ENCODE results near the gene CTSG.

CTSG gene

GRCh38 chr14:24578558-24578957 lies 2.5 kb upstream of the CTSG start:
- no peak for DNase-seq (ENCODE audit: low spot score)
- in situ Hi-C loops (cut with MboI; ENCODE audit: low sequenced_read_pairs, unreplicated experiment) = no loop called here

DNA sequence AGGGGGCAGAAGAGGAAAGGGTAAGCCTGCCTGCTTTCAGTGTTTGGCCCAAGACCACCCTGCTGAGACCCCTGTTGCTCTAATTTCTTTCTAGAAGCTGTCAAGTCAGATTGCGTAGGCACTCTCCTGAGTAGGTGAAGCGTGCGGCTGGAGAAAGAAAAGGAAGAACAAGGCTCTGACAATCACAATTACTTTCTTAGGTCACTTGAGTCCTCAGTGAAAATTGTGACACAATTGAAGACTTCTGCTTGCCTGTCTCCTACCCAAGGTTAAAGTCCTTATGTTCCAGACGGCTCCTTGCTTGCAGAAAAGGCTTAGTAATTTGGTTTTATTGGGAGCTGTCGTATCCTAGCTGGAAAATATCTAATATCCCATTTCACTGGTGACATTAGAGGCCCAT lies 721 bp upstream of the CTSG start:
- DNase-seq (ENCODE audit: low spot score) = no peak
- TF ChIP-seq, protein P1, sequence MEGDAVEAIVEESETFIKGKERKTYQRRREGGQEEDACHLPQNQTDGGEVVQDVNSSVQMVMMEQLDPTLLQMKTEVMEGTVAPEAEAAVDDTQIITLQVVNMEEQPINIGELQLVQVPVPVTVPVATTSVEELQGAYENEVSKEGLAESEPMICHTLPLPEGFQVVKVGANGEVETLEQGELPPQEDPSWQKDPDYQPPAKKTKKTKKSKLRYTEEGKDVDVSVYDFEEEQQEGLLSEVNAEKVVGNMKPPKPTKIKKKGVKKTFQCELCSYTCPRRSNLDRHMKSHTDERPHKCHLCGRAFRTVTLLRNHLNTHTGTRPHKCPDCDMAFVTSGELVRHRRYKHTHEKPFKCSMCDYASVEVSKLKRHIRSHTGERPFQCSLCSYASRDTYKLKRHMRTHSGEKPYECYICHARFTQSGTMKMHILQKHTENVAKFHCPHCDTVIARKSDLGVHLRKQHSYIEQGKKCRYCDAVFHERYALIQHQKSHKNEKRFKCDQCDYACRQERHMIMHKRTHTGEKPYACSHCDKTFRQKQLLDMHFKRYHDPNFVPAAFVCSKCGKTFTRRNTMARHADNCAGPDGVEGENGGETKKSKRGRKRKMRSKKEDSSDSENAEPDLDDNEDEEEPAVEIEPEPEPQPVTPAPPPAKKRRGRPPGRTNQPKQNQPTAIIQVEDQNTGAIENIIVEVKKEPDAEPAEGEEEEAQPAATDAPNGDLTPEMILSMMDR (IDR thresholded peaks at IDR 0.05; ENCODE audit: borderline replicate concordance, control extremely low read depth, extremely low read depth, insufficient read depth, missing control alignments) = no peak
- in situ Hi-C loops (cut with MboI; ENCODE audit: low sequenced_read_pairs, unreplicated experiment) = no loop called here

More at GRCh38 chr14:24578558-24578957, 2.5 kb upstream of the CTSG start:
- TF ChIP-seq, protein P1 (IDR thresholded peaks at IDR 0.05; ENCODE audit: borderline replicate concordance, control extremely low read depth, extremely low read depth, insufficient read depth, missing control alignments) = no peak

DNA sequence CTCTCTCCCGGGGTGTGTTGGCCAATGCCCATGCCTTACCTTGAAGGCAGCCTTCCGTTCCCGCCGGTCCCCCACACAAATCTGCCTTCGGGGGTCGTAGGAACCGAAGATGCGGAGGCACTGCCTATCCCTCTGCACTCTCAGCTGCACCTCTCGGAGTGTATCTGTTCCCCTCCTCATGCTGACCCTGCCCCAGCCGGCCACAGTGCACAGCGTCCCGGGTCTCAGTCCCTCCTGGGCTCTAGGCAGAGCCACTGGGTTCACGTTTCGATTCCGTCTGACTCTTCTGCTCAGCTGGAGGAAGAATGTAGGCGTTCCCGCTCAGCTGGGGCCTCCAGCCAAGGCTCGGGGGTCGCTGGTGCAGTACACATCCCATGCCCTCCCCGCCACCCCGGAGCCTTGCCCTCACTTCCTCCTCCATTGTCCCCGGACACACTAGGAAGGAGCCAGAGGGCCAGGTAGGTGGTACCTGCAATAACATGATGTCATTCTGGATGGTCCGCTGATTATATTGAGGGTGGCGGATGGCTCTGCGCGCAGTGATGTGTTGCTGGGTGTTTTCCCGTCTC lies 1.8 kb downstream of the CTSG start:
- in situ Hi-C loops (cut with MboI; ENCODE audit: low sequenced_read_pairs, unreplicated experiment) = no loop called here
- TF ChIP-seq, protein P1 (IDR thresholded peaks at IDR 0.05; ENCODE audit: borderline replicate concordance, control extremely low read depth, extremely low read depth, insufficient read depth, missing control alignments) = no peak
- no peak for DNase-seq (ENCODE audit: low spot score)

GRCh38 chr14:24566318-24566717 lies 9.7 kb downstream of the CTSG start:
- in situ Hi-C loops (cut with MboI; ENCODE audit: low sequenced_read_pairs, unreplicated experiment) = no loop called here
- TF ChIP-seq, protein P1 (IDR thresholded peaks at IDR 0.05; ENCODE audit: borderline replicate concordance, control extremely low read depth, extremely low read depth, insufficient read depth, missing control alignments) = no peak
- no peak for DNase-seq (ENCODE audit: low spot score)

DNA sequence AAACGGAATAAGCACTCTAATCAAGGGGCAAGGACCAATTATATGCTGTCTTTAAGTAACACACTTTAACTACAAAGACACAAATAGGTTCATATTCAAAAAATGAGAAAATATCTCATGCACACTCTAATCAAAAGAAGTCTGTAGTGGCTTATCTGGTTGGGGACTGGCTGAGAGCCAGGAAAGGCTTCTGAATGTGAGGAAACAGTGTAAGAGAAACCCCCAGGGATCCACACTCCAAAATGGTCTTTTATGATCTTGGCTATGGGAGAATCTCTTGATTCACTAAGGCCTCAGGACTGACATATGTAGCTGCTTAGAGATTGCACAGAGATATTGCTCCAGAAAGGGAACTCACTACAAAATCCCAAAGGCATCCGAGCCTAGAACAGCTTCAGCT lies 10.3 kb downstream of the CTSG start:
- in situ Hi-C loops (cut with MboI; ENCODE audit: low sequenced_read_pairs, unreplicated experiment) = no loop called here
- no peak for DNase-seq (ENCODE audit: low spot score)
- TF ChIP-seq, protein P1 (IDR thresholded peaks at IDR 0.05; ENCODE audit: borderline replicate concordance, control extremely low read depth, extremely low read depth, insufficient read depth, missing control alignments) = no peak

DNA sequence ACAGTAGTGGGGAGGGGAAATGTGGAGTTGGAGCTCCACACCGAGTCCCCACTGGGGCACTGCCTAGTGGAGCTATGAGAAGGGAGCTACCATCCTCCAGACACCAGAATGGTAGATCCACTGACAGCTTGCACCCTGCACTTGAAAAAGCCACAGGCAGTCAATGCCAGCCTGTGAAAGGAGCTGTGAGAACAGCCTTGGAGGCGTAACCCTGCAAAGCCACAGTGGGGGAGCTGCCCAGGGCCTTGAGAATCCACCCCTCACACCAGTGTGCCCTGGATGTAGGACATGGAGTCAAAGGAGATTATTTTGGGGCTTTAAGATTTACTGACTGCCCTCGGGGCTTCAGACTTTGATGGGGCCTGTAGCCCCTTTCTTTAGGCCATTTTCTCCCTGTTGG lies 12.5 kb downstream of the CTSG start:
- TF ChIP-seq, protein P1 (IDR thresholded peaks at IDR 0.05; ENCODE audit: borderline replicate concordance, control extremely low read depth, extremely low read depth, insufficient read depth, missing control alignments) = no peak
- in situ Hi-C loops (cut with MboI; ENCODE audit: low sequenced_read_pairs, unreplicated experiment) = no loop called here
- DNase-seq (ENCODE audit: low spot score) = no peak
